Kidney (tissue), 14 donors: ENCODE data around the gene ANGPTL4. TPM values are rescaled to one million over a fixed set of nuclear protein-coding genes. Genes with fewer than 3 reads are reported as not detected.

Experiments
- DNase-seq, 5 donors: peaks; one replicate each; pipeline ENCODE4 v3.0.0-alpha.2; 2013 to 2020
- FAIRE-seq: peaks from 2 replicates; lab custom pipeline; 2012; peaks lifted over from hg19 to GRCh38; lab: Jason Lieb, UNC
- H3K27ac ChIP-seq, 2 donors: one replicate each; pipeline ENCODE4 v1.7.0; 2013; ENCODE audit warnings: low read depth in 2 of 2, low read length in 2 of 2, inconsistent platforms in 1 of 2
- H3K27me3 ChIP-seq: one replicate; pipeline ENCODE4 v1.7.1; 2013; ENCODE audit warnings: low read length, inconsistent platforms; ENCODE audit not compliant: control insufficient read depth, insufficient read depth
- H3K36me3 ChIP-seq, 3 donors: one replicate each; pipeline versions ENCODE4 v1.7.0 to v1.7.1; 2013; ENCODE audit warnings: low read length in 3 of 3, control low read depth in 1 of 3, inconsistent platforms in 1 of 3; ENCODE audit not compliant: insufficient read depth in 3 of 3, control insufficient read depth in 2 of 3
- H3K4me1 ChIP-seq, 3 donors: one replicate each; pipeline versions ENCODE4 v1.7.0 to v1.7.1; 2013; ENCODE audit warnings: low read length in 3 of 3, inconsistent platforms in 1 of 3, low read depth in 1 of 3; ENCODE audit not compliant: control insufficient read depth in 2 of 3, insufficient read depth in 2 of 3
- H3K4me3 ChIP-seq, 3 donors: one replicate each; pipeline versions ENCODE4 v1.7.0 to v1.8.1; 2013; ENCODE audit warnings: low read length in 3 of 3, control low read depth in 1 of 3, inconsistent platforms in 1 of 3
- H3K9ac ChIP-seq, 3 donors: one replicate each; pipeline versions ENCODE4 v1.7.0 to v1.7.1; 2013; ENCODE audit warnings: low read length in 3 of 3, control low read depth in 1 of 3, inconsistent platforms in 1 of 3
- H3K9me3 ChIP-seq, 3 donors: one replicate each; pipeline versions ENCODE4 v1.7.0 to v1.7.1; 2013; ENCODE audit warnings: low read length in 3 of 3, control low read depth in 1 of 3, inconsistent platforms in 1 of 3; ENCODE audit not compliant: control insufficient read depth in 2 of 3, insufficient read depth in 1 of 3
- CTCF ChIP-seq: IDR thresholded peaks from 3 replicates; pipeline ENCODE4 v1.5.1; 2012; ENCODE audit warnings: mild to moderate bottlenecking, moderate library complexity, borderline replicate concordance; ENCODE audit not compliant: insufficient read depth; ENCODE audit errors: extremely low read depth
- intact Hi-C: fragments of 100-400 bp; cut with DNase I; formaldehyde crosslinking; loops from one replicate; pipeline ENCODE4 v1.11.1; 2022
- polyA plus RNA-seq: library from polyadenylated mRNA; stranded (reverse); fragments of 350-450 nt; fragmentation: Illumina TruSeq; extraction: RNeasy Lipid Tissue Mini Kit (QIAGEN cat#74804); gene quantifications from one replicate; pipeline ENCODE4 v1.2.3, GENCODE V29; 2014; ENCODE audit warnings: low read depth, low replicate concordance; ENCODE audit not compliant: insufficient read depth
- total RNA-seq: library from RNA; stranded (reverse); fragmentation: NEBNext Ultra II Directional; extraction: Animal tissue kit (Norgen Biotek cat#: 25700); gene quantifications from one replicate; pipeline ENCODE4 v1.2.1, GENCODE V29; 2021
- donor health status: control.
- donor health status: control.
- donor health status: control.
- donor health status: control.
- donor health status: control.
- donor health status: DM: yes; HTN: yes; CAD: no.
- donor health status: Normal renal cell carcinoma (clear cell type).

Gene ANGPTL4
- total and polyA plus RNA-seq, 2 donors from 2014 or later = 7.2 to 40.3 TPM

- H3K27ac ChIP-seq = peak overlapping the region in 1 of 2 donors; percentile 14
- DNase-seq (no peak), FAIRE-seq (no peak)
- no peaks in the 10 kb centered on the region for H3K27me3 ChIP-seq
- no peak for TF ChIP-seq CTCF
- peak overlapping the region; percentile 31 to 85 (median 78) for H3K4me3 ChIP-seq
- no peaks in the 10 kb centered on the region for H3K36me3 ChIP-seq
- no peaks in the 10 kb centered on the region for H3K9me3 ChIP-seq
- H3K9ac ChIP-seq = peak overlapping the region in 2 of 3 donors; percentile 63 to 69
- intact Hi-C loops = loop anchor here (10.0 kb wide), 1 partner anchor 91 kb away; the partner anchor contains the start of gene PRAM1
- H3K4me1 ChIP-seq = peaks cover 0 to 6% (median 0%) of the 10 kb centered on the region in 3 donors
Observed at GRCh38 chr19:8413629-8413995, 49.7 kb downstream of the ANGPTL4 start.

DNA sequence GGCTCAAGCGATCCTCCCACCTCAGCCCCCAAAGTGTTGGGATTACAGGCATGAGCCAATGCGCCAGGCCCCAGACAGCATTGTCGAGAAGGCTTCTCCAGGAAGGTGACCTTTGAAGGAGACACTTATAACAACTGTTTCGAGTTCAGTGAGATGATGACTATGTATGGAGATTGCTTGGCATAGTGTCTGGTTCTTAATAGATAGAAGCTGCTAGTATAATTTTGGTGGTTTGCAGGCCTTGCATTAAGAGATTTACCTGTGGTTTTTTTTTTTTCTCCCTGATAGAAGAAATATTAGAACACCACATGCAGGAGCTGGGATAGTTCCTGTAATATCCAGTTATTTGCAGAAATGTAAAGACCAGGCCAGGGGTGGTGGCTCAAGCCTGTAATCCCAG is 52.8 kb downstream of the ANGPTL4 start:
- Histone ChIP-seq H3K9me3 (no peaks in the 10 kb centered on the region), H3K9ac (no peak overlapping the region), H3K27ac (no peak overlapping the region), H3K27me3 (no peaks in the 10 kb centered on the region), H3K4me1 (peaks cover 0 to 6% (median 0%) of the 10 kb centered on the region in 3 donors), H3K36me3 (no peaks in the 10 kb centered on the region), H3K4me3 (no peak overlapping the region)
- DNase-seq = no peak
- intact Hi-C loops = loop anchor here (10.0 kb wide), 1 partner anchor 88 kb away; the partner anchor contains the start of gene PRAM1
- no peak for TF ChIP-seq CTCF
- no peak for FAIRE-seq

DNA sequence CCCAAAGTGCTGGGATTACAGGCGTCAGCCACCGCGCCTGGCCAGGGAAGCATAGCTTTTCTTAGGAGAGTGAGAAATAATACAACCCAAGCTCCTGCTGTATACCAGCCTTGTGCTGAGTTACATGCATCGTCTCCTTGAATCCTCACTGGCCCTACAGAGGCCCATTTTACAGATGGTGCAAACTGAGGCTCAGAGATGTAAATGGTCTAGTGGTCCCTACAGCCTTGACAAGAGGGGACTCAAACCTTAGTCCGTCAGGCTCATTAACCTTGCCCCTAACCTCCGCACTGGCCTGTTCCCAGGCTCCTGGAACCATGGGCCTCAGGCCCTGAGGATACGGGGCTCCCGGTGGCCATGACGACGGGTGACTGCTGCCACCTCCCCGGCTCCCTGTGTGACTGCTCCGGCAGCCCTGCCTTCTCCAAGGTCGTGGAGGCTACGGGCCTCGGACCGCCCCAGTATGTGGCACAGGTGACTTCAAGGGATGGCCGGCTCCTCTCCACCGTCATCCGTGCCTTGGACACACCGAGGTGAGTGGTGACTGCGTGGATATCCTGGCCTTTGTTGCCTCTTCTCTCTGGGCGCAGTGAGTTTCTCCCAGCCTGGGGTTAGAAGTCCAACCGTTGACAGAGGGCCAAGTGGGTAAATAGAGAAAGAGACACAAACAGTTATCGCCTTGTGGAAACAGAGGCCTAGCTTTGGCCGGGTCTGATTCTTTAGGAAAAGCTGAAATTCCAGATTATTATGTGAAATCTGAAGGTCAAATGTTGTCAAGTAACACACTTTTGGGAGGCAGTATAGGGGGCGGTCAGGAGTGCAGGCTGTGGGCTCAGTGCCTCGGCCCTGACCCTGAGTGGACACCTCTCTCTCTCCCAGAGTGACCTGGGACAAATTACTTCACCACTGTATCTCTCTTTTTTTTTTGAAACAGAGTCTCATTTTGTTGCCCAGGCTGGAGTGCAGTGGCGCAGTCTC is 57.8 kb downstream of the ANGPTL4 start:
- no peak for DNase-seq
- H3K9me3 ChIP-seq = no peaks in the 10 kb centered on the region
- no peak overlapping the region for H3K4me3 ChIP-seq
- no peaks in the 10 kb centered on the region for H3K36me3 ChIP-seq
- FAIRE-seq = no peak
- H3K4me1 ChIP-seq = peaks cover 0 to 2% (median 0%) of the 10 kb centered on the region in 3 donors
- no peak overlapping the region for H3K9ac ChIP-seq
- no peak for TF ChIP-seq CTCF
- no peak overlapping the region for H3K27ac ChIP-seq
- intact Hi-C loops = no loop called here
- H3K27me3 ChIP-seq = no peaks in the 10 kb centered on the region
